DMS114 treated with DMSO at 0.1 percent for 48 hours (cell line): ENCODE results near the gene PUSL1.

Experiments used
- DNase-seq: peaks from one replicate; lab custom pipeline; 2025; ENCODE audit not compliant: unreplicated experiment; lab: John Stamatoyannopoulos, UW

PUSL1 gene

DNA sequence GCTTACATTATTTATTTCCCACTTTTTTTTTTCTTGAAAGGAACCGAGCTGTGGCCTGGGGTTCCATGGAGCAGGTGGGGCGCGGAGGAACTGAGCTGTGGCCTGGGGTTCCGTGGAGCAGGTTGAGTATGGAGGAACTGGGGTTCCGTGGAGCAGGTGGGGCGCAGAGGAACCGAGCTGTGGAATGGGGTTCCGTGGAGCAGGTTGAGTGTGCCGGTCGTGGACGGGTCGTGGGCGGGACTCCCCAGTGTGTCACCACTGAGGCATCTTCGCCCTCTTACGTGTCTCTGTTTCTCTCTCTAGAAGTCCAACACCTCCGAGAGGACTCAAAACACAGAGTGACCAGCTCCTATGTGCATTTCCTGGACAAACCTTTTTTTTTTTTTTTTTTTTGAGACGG, 29.4 kb upstream of the PUSL1 start:
- DNase-seq = no peak

- DNase-seq = no peak
These were observed 27.5 kb upstream of the PUSL1 start for GRCh38 chr1:1280782-1281481.

DNA sequence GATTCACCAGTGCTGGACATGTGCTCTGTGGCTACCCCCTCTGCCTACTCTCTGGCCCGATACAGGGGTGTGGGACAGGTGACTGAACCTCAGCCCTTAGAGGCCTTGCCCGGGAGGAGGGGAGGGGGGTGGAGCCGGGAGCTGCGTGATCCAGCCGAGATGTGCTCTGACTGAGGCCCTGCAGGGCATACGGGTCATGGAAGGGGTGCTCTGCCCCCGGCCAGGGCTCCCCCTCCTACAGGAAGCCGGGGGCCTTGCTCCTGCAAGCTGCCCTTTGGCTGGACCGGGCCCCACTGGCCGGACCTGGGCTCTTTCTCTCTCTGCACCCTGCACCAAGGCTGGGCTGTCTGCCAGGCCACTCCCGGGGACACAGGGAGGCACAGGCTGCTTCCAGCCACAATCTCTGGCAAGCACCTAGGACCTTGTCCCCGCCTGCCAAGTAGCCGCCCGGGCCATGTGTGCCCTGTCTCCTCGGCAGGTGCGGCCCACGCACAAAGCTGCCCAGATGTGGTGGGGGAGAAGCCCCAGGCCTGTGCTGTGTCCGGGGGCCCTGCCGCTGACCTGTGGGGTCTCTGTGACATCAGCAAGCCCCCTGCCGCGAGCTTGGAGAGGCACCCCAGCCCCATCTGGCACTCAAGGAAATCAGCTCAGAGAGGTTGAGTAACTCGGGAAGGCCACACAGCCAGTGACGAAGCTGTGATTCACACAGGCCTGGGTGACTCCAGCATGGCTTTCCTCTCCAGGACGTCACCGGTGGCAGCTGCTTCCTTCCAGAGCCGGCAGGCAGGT, 26.7 kb upstream of the PUSL1 start:
- DNase-seq = no peak

DNA sequence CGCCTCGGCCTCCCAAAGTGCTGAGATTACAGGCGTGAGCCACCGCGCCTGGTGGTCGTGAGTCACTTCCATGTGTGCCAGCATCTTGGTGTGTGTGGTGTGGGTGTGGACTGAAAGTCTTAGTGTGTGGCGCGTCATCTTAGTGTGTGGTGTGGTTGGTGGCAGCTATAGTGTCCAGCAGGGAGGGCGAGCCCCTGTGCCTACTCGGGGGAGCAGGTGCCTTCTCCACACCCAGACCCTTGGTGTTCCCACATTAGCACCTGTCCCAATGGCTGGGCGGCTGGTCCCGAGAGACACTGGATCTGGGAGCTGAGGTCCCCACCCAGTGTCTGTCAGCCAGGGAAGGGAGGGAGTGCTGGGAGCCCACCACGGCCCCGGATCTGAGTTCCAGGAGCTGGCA, 25.4 kb upstream of the PUSL1 start:
- no peak for DNase-seq

DNA sequence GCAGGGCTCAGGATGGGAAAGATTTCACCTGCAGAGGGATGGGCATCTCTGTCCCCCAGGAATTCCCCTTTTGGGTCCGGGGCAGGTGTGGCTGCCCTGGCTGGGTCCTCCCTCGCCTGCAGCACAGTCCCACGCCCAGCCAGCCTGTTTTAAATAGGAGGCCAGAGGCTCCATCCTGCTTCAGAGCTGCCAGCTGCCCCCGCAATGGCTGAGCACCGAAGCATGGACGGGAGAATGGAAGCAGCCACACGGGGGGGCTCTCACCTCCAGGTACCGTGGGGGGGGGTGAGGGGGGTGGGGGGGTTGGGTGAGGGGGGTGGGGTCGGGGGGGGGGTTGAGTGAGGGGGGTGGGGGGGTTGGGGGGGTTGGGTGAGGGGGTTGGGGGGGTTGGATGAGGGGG, 24.6 kb upstream of the PUSL1 start:
- no peak for DNase-seq

- no peak for DNase-seq
These were observed 23.9 kb upstream of the PUSL1 start for GRCh38 chr1:1284221-1285101.

GRCh38 chr1:1285102-1285571, 23.3 kb upstream of the PUSL1 start:
- DNase-seq = no peak

DNA sequence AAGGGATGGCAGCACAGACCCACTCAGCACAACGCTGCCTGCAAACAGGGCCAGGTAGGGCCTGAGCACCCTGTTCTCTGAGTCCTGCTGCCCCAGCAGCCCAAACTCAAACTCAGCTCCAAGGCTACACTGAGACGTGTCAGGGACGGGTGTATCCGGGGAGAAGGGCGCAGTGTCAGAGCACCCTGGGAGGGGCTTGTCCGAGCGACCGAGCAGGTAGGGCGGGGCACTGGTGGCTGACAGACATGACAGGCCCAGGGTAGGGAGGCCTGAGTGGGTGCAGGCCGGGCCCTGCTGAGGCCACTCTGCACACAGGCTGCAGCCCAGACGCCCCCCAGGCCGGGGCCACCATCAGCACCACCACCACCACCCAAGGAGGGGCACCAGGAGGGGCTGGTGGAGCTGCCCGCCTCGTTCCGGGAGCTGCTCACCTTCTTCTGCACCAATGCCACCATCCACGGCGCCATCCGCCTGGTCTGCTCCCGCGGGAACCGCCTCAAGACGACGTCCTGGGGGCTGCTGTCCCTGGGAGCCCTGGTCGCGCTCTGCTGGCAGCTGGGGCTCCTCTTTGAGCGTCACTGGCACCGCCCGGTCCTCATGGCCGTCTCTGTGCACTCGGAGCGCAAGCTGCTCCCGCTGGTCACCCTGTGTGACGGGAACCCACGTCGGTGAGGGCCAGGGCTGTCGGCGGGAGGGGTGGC, 22.6 kb upstream of the PUSL1 start:
- DNase-seq = no peak

DNA sequence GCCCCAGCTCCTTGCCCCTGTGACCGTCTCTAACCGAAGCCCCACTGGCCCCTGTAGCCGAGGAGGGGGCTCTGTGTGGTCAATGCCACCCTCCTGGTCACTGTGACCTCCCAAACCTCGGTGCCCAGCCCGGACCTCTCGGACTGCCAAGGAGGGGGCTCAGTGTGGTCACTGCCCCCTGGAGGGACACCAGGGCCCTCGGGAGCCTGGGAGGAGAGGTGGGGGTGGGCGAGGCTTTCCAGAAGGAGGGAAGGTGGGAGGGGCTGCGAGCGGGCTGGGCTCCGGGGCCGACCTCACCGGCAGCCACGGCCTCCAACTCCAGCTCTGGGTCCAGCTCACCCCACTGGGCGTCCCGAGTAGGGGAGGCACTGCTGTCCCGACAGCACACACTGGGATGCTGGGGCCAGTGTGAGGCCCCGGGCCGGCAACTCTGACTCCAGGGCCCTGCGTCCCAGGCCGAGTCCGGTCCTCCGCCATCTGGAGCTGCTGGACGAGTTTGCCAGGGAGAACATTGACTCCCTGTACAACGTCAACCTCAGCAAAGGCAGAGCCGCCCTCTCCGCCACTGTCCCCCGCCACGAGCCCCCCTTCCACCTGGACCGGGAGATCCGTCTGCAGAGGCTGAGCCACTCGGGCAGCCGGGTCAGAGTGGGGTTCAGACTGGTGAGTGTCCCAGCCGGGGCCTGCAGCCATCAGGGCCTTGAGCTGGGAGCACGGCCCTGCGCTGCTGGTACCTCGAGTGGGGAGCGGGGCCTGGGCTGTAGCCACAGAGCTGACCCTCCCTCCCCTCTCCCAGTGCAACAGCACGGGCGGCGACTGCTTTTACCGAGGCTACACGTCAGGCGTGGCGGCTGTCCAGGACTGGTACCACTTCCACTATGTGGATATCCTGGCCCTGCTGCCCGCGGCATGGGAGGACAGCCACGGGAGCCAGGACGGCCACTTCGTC, 21.8 kb upstream of the PUSL1 start:
- DNase-seq = no peak

GRCh38 chr1:1287288-1288110, 20.9 kb upstream of the PUSL1 start:
- no peak for DNase-seq

- no peak for DNase-seq
These were observed 18.1 kb upstream of the PUSL1 start for GRCh38 chr1:1290238-1290731.

DNA sequence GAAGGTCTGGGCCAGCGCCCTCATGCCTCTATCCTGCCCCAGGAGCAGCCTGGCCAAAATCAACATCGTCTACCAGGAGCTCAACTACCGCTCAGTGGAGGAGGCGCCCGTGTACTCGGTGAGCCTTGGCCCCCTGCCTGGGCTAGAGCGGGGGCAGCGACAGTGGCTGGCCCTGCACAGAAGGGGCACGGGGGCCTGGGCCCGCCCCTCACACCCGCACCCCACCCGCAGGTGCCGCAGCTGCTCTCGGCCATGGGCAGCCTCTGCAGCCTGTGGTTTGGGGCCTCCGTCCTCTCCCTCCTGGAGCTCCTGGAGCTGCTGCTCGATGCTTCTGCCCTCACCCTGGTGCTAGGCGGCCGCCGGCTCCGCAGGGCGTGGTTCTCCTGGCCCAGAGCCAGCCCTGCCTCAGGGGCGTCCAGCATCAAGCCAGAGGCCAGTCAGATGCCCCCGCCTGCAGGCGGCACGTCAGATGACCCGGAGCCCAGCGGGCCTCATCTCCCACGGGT, 17.3 kb upstream of the PUSL1 start:
- no peak for DNase-seq

DNA sequence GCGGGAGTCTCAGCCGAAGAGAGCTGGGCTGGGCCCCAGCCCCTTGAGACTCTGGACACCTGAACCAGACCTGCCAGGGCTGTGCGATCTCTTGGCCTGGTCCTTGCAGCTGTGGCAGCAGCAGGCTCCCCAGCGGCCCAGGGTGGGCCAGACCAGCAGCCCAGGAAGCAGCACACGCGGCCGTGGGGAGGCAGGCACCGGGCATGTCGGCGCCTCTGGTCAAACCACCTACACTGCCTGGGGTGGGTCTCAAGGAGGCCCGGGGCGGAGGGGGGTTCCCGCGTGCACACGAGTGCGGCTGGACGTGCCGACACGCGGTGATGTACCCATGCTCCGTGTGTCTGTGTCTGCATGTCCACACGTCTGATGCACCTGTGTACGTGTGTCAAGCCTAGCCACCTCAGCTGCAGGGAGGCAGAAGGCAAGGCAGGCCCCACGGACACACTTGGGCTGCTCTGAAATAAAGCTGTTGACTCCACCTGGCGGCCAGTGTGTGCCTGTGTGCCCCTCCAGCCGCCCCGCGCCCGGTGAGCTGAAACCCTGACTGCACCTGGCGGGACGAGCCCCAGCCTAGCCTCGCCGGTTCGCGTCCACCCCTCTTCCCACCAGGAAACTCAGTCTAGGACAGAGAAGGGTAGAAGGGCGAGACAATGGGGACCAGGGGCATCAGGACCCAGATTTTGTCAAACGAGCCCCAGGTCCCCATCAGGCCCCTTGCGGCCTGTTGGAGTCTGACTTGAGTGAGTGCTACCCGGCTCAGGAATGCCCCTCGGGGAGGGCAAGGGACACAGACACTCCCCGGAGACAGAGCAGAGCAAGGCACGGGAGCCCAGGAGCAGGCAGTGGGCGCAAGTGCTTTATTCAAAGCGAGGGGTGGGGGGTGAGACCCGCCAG, 16.6 kb upstream of the PUSL1 start:
- no peak for DNase-seq

- no peak for DNase-seq
These were observed 16.0 kb upstream of the PUSL1 start for GRCh38 chr1:1292442-1292779.

DNA sequence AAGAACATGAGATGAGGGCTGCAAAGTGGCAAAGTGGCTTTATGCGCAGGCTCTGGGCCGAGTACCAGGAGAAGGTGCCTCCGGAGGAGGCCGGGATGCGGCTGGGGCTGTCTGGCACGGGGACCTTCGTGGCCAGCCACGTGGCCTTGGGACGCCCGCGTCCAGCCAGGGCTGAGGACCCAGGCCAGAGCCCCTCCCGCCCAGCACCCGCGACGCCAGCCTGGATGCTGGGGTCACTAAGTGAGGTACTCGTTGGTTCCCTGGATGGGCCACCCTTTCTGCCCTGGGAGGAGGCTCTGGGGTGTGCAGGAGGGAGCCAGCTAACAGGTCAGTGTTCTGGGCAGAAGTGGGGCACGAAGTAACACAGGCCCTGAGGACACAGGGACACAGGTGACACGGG, 15.5 kb upstream of the PUSL1 start:
- DNase-seq = no peak

- no peak for DNase-seq
These were observed 14.8 kb upstream of the PUSL1 start for GRCh38 chr1:1293263-1294249.
